ENCODE measurements around the gene PICK1. TPM values are rescaled to one million over a fixed set of nuclear protein-coding genes. Genes with fewer than 3 reads are reported as not detected.

The PICK1 gene
- total and polyA plus RNA-seq, 2 of the 13 experiments (the other 11 are each of a cell fraction or from before 2014, with no cell fraction given), result 19.3 to 25.3 TPM

DNA sequence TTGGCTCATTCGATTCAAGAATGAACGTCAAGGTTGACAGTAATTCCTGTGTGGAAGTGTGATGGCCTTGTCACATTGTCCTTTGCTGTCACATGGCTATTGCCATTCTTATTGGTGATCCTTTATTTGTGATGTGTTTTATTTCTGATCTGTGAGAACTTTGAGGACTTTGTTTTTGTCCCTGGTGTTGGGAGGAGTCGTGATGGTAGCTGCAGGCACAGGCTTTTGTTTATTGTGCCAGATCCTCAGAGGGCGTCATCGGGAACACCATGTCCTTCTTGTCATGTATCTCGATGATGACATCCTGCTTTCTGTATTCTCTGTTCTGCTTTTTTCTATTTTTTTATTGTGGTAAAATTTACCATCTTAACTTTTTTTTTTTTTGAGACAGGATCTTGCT lies 5.6 kb downstream of the PICK1 start (continued):
- TF ChIP-seq, protein P1, sequence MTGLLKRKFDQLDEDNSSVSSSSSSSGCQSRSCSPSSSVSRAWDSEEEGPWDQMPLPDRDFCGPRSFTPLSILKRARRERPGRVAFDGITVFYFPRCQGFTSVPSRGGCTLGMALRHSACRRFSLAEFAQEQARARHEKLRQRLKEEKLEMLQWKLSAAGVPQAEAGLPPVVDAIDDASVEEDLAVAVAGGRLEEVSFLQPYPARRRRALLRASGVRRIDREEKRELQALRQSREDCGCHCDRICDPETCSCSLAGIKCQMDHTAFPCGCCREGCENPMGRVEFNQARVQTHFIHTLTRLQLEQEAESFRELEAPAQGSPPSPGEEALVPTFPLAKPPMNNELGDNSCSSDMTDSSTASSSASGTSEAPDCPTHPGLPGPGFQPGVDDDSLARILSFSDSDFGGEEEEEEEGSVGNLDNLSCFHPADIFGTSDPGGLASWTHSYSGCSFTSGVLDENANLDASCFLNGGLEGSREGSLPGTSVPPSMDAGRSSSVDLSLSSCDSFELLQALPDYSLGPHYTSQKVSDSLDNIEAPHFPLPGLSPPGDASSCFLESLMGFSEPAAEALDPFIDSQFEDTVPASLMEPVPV (CRISPR knock-in tag; IDR thresholded peaks at IDR 0.05), result no peak
- TF ChIP-seq ZSCAN9 (CRISPR knock-in tag; IDR thresholded peaks at IDR 0.05; ENCODE audit: borderline replicate concordance) (no peak), ZNF768 (CRISPR knock-in tag; IDR thresholded peaks at IDR 0.05) (no peak), NFE2L2 (IDR thresholded peaks at IDR 0.05; ENCODE audit: low read length) (no peak), ZNF354B (CRISPR knock-in tag; IDR thresholded peaks at IDR 0.05) (no peak)
- TF ChIP-seq, protein P2, sequence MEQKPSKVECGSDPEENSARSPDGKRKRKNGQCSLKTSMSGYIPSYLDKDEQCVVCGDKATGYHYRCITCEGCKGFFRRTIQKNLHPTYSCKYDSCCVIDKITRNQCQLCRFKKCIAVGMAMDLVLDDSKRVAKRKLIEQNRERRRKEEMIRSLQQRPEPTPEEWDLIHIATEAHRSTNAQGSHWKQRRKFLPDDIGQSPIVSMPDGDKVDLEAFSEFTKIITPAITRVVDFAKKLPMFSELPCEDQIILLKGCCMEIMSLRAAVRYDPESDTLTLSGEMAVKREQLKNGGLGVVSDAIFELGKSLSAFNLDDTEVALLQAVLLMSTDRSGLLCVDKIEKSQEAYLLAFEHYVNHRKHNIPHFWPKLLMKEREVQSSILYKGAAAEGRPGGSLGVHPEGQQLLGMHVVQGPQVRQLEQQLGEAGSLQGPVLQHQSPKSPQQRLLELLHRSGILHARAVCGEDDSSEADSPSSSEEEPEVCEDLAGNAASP (CRISPR knock-in tag; IDR thresholded peaks at IDR 0.05; ENCODE audit: borderline replicate concordance), result no peak
- TF ChIP-seq, protein P3, sequence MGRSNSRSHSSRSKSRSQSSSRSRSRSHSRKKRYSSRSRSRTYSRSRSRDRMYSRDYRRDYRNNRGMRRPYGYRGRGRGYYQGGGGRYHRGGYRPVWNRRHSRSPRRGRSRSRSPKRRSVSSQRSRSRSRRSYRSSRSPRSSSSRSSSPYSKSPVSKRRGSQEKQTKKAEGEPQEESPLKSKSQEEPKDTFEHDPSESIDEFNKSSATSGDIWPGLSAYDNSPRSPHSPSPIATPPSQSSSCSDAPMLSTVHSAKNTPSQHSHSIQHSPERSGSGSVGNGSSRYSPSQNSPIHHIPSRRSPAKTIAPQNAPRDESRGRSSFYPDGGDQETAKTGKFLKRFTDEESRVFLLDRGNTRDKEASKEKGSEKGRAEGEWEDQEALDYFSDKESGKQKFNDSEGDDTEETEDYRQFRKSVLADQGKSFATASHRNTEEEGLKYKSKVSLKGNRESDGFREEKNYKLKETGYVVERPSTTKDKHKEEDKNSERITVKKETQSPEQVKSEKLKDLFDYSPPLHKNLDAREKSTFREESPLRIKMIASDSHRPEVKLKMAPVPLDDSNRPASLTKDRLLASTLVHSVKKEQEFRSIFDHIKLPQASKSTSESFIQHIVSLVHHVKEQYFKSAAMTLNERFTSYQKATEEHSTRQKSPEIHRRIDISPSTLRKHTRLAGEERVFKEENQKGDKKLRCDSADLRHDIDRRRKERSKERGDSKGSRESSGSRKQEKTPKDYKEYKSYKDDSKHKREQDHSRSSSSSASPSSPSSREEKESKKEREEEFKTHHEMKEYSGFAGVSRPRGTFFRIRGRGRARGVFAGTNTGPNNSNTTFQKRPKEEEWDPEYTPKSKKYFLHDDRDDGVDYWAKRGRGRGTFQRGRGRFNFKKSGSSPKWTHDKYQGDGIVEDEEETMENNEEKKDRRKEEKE (IDR thresholded peaks at IDR 0.05), result no peak

DNA sequence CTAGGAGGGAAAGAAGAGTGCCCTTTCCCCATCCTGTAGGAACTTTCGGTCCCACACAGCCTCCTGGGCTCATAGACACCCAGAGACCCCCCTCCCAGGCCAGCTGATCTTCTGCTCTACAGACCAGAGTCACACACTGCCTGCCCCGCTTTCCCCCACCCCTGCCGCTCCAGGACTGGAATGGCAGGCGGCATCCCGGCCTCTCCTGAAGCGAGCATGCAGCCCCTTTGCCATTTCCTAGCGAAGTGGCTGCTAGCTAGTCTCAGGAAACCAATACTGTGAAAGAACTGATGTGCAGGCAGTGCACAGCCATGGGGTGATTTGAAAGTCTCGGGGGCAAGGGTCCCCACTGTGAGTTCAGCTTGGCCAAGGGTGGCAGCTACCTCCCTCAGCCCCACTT lies 8.3 kb downstream of the PICK1 start:
- FAIRE-seq, result no peak
- ChIA-PET POLR2A (no interaction called here), CTCF (ENCODE audit: low intra/inter-chr PET ratio, low total read pairs) (no interaction called here)
- Histone ChIP-seq H3K9me3 (ENCODE audit: low read length) (no peaks in the 10 kb centered on the region), H3K4me1 (ENCODE audit: insufficient read depth, low read length) (0 out of 2 replicates have a peak, but pooled peaks cover 5% of the 10 kb centered on the region), H3K9ac (ENCODE audit: insufficient read depth, low read depth, low read length) (no peak overlapping the region), H3K79me2 (ENCODE audit: insufficient read depth, low read length) (no peaks in the 10 kb centered on the region), H3K4me3 (replicated peaks in 1 of 3; ENCODE audit: insufficient read depth in 1 of 3, low read depth in 2 of 3, low read length in 3 of 3) (no peak overlapping the region), H3K36me3 (replicated peaks in 1 of 2; ENCODE audit: control insufficient read depth in 1 of 2, insufficient read depth in 2 of 2, low read length in 2 of 2) (peaks cover 19 to 41% of the 10 kb centered on the region in 2 experiments; a peak in 4 of 5 replicates), H3K4me2 (ENCODE audit: low read depth, low read length) (no peak overlapping the region), H2AFZ (ENCODE audit: low read length) (no peak overlapping the region), H3K27ac (ENCODE audit: extremely low read length, insufficient read depth, low read length) (no peak overlapping the region), H3K27me3 (ENCODE audit: control insufficient read depth in 1 of 2, insufficient read depth in 2 of 2, low read length in 2 of 2) (no peaks in the 10 kb centered on the region), H4K20me1 (ENCODE audit: insufficient read depth, low read length) (no peaks in the 10 kb centered on the region)
- TF ChIP-seq HNF4G (IDR thresholded peaks at IDR 0.05; ENCODE audit: borderline replicate concordance, low read depth, low read length) (no peak), HNF4G (CRISPR knock-in tag; IDR thresholded peaks at IDR 0.05; ENCODE audit: borderline replicate concordance, low read depth) (no peak), IKZF1 (IDR thresholded peaks at IDR 0.05) (no peak), JDP2 (CRISPR knock-in tag; IDR thresholded peaks at IDR 0.05; ENCODE audit: borderline replicate concordance) (no peak), TCF12 (IDR thresholded peaks at IDR 0.05) (no peak), TCF12 (CRISPR knock-in tag; IDR thresholded peaks at IDR 0.05) (no peak), ARNT (IDR thresholded peaks at IDR 0.05) (no peak), SRSF4 (IDR thresholded peaks at IDR 0.05; ENCODE audit: low read depth, low read length, poor library complexity, severe bottlenecking) (no peak)
- in situ Hi-C loops (cut with HindIII; ENCODE audit: extremely low pct_ligation_motif_present, low pct_unique_long_range_greater_than_20kb), result no loop called here
- BruUV-seq (replicated peaks), result no TSS peak
- 100% methylated on average over 1 of the region's 8 CpGs for WGBS (ENCODE audit: low lambda C conversion rate)
- intact Hi-C loops (cut with micrococcal nuclease; ENCODE audit: unreplicated experiment), result no loop called here
- no peak for DNase-seq (ENCODE audit: low spot score)
- ATAC-seq, result no peak

All from HepG2 (cell line).